Stimulated activated CD8-positive, alpha-beta memory T cell treated with anti-CD3 and anti-CD28 coated beads, Interleukin-4, amount 100 ng/mL, for 4 hours (primary cell): Measurements from ENCODE around the gene PTPN20.
"Not testable (repeated sequence)": the region's sequence is repeated elsewhere in the genome, so short reads cannot be mapped to it uniquely, and the experiment has no call there.

ENCODE experiments used
- DNase-seq, 2 donors: peaks; one replicate each; pipeline ENCODE4 v3.0.0-alpha.2; 2020; ENCODE audit warnings: low read depth in 2 of 2, low spot score in 1 of 2

Gene PTPN20

GRCh38 chr10:46911144-46911876, at the start of gene PTPN20:
PTPN20 (plus strand) TSS chr10:46911428; CDS start chr10:46932500, 21,072 bp downstream.
- DNase-seq: not testable (repeated sequence)

- DNase-seq: not testable (repeated sequence)
Measured at GRCh38 chr10:46869716-46870115, 41.5 kb upstream of the PTPN20 start.

GRCh38 chr10:46871583-46871982, 39.6 kb upstream of the PTPN20 start:
- DNase-seq: not testable (repeated sequence)

GRCh38 chr10:46875304-46875703, 35.9 kb upstream of the PTPN20 start:
- DNase-seq: not testable (repeated sequence)

- DNase-seq: not testable (repeated sequence)
Measured at GRCh38 chr10:46876773-46877172, 34.5 kb upstream of the PTPN20 start.

- not testable (repeated sequence) for DNase-seq
Measured at GRCh38 chr10:46878761-46879160, 32.5 kb upstream of the PTPN20 start.

GRCh38 chr10:46890813-46891611, 20.2 kb upstream of the PTPN20 start:
- not testable (repeated sequence) for DNase-seq

- not testable (repeated sequence) for DNase-seq
Measured at GRCh38 chr10:46896762-46897692, 14.2 kb upstream of the PTPN20 start.

- not testable (repeated sequence) for DNase-seq
Measured at GRCh38 chr10:46901247-46901646, 10.0 kb upstream of the PTPN20 start.

- DNase-seq: not testable (repeated sequence)
Measured at GRCh38 chr10:46903874-46904273, 7.4 kb upstream of the PTPN20 start.

GRCh38 chr10:46906359-46906758, 4.9 kb upstream of the PTPN20 start:
- not testable (repeated sequence) for DNase-seq

GRCh38 chr10:46907185-46908117, 3.8 kb upstream of the PTPN20 start:
- not testable (repeated sequence) for DNase-seq

- not testable (repeated sequence) for DNase-seq
Measured at GRCh38 chr10:46922498-46922897, 11.3 kb downstream of the PTPN20 start.

GRCh38 chr10:46925156-46925555, 13.9 kb downstream of the PTPN20 start:
- DNase-seq: not testable (repeated sequence)

GRCh38 chr10:46925853-46926252, 14.6 kb downstream of the PTPN20 start:
- DNase-seq: not testable (repeated sequence)

- DNase-seq: not testable (repeated sequence)
Measured at GRCh38 chr10:46928810-46929209, 17.6 kb downstream of the PTPN20 start.

- not testable (repeated sequence) for DNase-seq
Measured at GRCh38 chr10:46932383-46932782, 21.2 kb downstream of the PTPN20 start.

GRCh38 chr10:46941091-46941490, 29.9 kb downstream of the PTPN20 start:
- not testable (repeated sequence) for DNase-seq

- not testable (repeated sequence) for DNase-seq
Measured at GRCh38 chr10:46948687-46949518, 37.7 kb downstream of the PTPN20 start.
